KMS-11 (cell line): Measurements from ENCODE around the gene GRAMD2A.

ENCODE experiments used
- H2AFZ ChIP-seq: fragments of 200-600 bp; sonication (generic); 2 replicates; pipeline ENCODE4 v1.6.1; 2016; ENCODE audit warnings: antibody characterized with exemption, mixed run types, low read depth
- H3K27ac ChIP-seq: fragments of 200-600 bp; sonication (generic); 2 replicates; pipeline ENCODE4 v1.6.1; 2016; ENCODE audit warnings: mild to moderate bottlenecking, mixed run types
- H3K27me3 ChIP-seq: fragments of 200-600 bp; sonication (generic); 2 replicates; pipeline ENCODE4 v1.6.1; 2017; ENCODE audit warnings: mild to moderate bottlenecking, low read depth, mixed run types, moderate library complexity; ENCODE audit not compliant: insufficient read depth
- H3K36me3 ChIP-seq: fragments of 200-600 bp; sonication (generic); 2 replicates; pipeline ENCODE4 v1.6.1; 2017; ENCODE audit warnings: mild to moderate bottlenecking, mixed run types; ENCODE audit not compliant: insufficient read depth
- H3K4me1 ChIP-seq: fragments of 200-600 bp; sonication (generic); 2 replicates; pipeline ENCODE4 v1.6.1; 2016; ENCODE audit warnings: mild to moderate bottlenecking, low read depth, mixed run types; ENCODE audit not compliant: poor library complexity, severe bottlenecking
- H3K4me2 ChIP-seq: fragments of 200-600 bp; sonication (generic); 2 replicates; pipeline ENCODE4 v1.7.0; 2016; ENCODE audit warnings: mild to moderate bottlenecking, mixed run types
- H3K4me3 ChIP-seq: fragments of 200-600 bp; sonication (generic); IDR thresholded peaks from 2 replicates; pipeline ENCODE4 v1.6.1; 2017; ENCODE audit warnings: low read depth, low read length, mixed read lengths; ENCODE audit not compliant: insufficient read depth
- H3K79me2 ChIP-seq: fragments of 200-600 bp; sonication (generic); 2 replicates; pipeline ENCODE4 v1.6.1; 2016; ENCODE audit warnings: low read depth, mixed run types; ENCODE audit not compliant: insufficient read depth
- H3K9ac ChIP-seq: fragments of 200-600 bp; sonication (generic); 2 replicates; pipeline ENCODE4 v1.6.1; 2016; ENCODE audit warnings: mild to moderate bottlenecking, mixed run types
- H4K20me1 ChIP-seq: fragments of 200-600 bp; sonication (generic); 2 replicates; pipeline ENCODE4 v1.6.1; 2016; ENCODE audit warnings: mild to moderate bottlenecking, mixed run types; ENCODE audit not compliant: insufficient read depth
- CTCF ChIP-seq: fragments of 200-600 bp; sonication (generic); conservative IDR thresholded peaks from 2 replicates; pipeline ENCODE4 v1.6.1; 2017; ENCODE audit warnings: low read depth, mild to moderate bottlenecking, antibody characterized with exemption, low read length, moderate library complexity, mixed read lengths

Gene GRAMD2A

GRCh38 chr15:72168808-72169190 lies 28.8 kb downstream of the GRAMD2A start:
- H3K4me3 ChIP-seq = no peak overlapping the region
- no peak overlapping the region for H3K27ac ChIP-seq
- no peak overlapping the region for H2AFZ ChIP-seq
- no peaks in the 10 kb centered on the region for H3K36me3 ChIP-seq
- H3K27me3 ChIP-seq = no peaks in the 10 kb centered on the region
- H3K79me2 ChIP-seq = no peaks in the 10 kb centered on the region
- H3K9ac ChIP-seq = no peak overlapping the region
- no peaks in the 10 kb centered on the region for H3K4me1 ChIP-seq
- H4K20me1 ChIP-seq = no peaks in the 10 kb centered on the region
- H3K4me2 ChIP-seq = no peak overlapping the region
- TF ChIP-seq CTCF = no peak

GRCh38 chr15:72168131-72168807 lies 29.3 kb downstream of the GRAMD2A start:
- Histone ChIP-seq H2AFZ (no peak overlapping the region), H3K9ac (no peak overlapping the region)

GRCh38 chr15:72167445-72167844 lies 30.1 kb downstream of the GRAMD2A start:
- H3K9ac ChIP-seq = no peak overlapping the region
- H4K20me1 ChIP-seq = no peaks in the 10 kb centered on the region
- no peak overlapping the region for H3K27ac ChIP-seq
- no peaks in the 10 kb centered on the region for H3K79me2 ChIP-seq
- no peak overlapping the region for H3K4me3 ChIP-seq
- H3K36me3 ChIP-seq = no peaks in the 10 kb centered on the region
- H3K4me1 ChIP-seq = no peaks in the 10 kb centered on the region
- no peaks in the 10 kb centered on the region for H3K27me3 ChIP-seq
- no peak overlapping the region for H2AFZ ChIP-seq
- no peak for TF ChIP-seq CTCF
- H3K4me2 ChIP-seq = no peak overlapping the region

More at GRCh38 chr15:72168131-72168807, 29.3 kb downstream of the GRAMD2A start:
- no peak overlapping the region for H3K4me3 ChIP-seq
- H3K4me1 ChIP-seq = no peaks in the 10 kb centered on the region
- no peaks in the 10 kb centered on the region for H3K27me3 ChIP-seq
- H3K27ac ChIP-seq = no peak overlapping the region
- no peaks in the 10 kb centered on the region for H3K36me3 ChIP-seq
- H4K20me1 ChIP-seq = no peaks in the 10 kb centered on the region
- TF ChIP-seq CTCF = no peak
- no peaks in the 10 kb centered on the region for H3K79me2 ChIP-seq
- no peak overlapping the region for H3K4me2 ChIP-seq

GRCh38 chr15:72166716-72167417 lies 30.7 kb downstream of the GRAMD2A start:
- Histone ChIP-seq H3K27me3 (no peaks in the 10 kb centered on the region), H3K27ac (no peak overlapping the region), H3K4me1 (no peaks in the 10 kb centered on the region), H3K4me3 (no peak overlapping the region), H3K79me2 (no peaks in the 10 kb centered on the region), H2AFZ (no peak overlapping the region), H3K36me3 (no peaks in the 10 kb centered on the region), H4K20me1 (no peaks in the 10 kb centered on the region), H3K4me2 (no peak overlapping the region), H3K9ac (no peak overlapping the region)
- TF ChIP-seq CTCF = no peak
